Stimulated activated CD4-positive, alpha-beta T cell treated with anti-CD3 and anti-CD28 coated beads, Interleukin-2, amount 100 ng/mL, for 24 hours (primary cell): ENCODE data around the gene LTA4H.
"Not testable (repeated sequence)": the region's sequence is repeated elsewhere in the genome, so short reads cannot be mapped to it uniquely, and the experiment has no call there.

Experiments
- DNase-seq, 2 donors: peaks; one replicate each; pipeline ENCODE4 v3.0.0-alpha.2; 2020

Gene LTA4H

DNA sequence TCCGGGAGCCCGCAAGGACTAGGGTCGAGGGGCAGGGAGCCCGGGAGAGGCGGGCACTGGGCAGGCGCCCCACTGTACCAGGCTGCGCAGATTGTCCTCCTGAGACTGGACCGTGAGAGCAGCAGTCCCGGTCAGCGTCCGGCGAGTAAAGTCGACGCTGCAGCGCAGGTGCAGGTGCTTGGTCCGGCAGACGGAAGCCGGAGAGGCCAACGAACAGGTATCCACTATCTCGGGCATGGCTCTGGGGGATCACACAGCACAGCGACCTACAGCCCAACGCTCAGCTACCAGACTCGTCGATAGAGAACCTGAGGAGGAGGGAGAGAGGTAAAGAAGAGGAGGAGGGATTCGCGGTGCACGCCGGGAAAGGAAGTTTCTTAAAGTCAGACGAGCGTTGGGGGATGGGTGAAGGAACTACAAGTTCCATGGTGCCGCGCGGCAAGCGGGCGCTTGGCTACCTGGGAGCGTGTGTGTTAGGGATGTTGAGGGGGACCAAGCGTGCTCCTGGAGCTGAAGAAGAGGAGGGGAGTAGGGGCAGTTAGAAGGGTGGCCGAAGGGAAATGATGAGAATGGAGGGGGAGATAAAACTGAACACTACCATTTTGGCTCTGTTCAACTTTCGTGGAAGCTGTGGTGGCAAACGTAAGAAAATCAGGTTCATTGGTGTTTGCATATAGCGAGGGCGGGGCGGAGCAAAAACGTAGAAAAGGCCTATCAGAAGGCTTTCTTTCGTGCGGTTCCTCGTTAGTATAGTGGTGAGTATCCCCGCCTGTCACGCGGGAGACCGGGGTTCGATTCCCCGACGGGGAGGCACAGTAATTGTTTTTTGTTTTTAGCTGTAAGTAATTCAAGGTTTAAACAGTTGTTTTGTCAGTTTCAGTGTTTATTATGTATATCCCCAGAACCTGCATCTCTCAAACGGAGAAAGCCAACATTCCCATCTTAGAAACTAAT, at the start of gene LTA4H:
Gene LTA4H, minus strand, starts transcription at position 305 of the 954 bp plus-strand sequence. Its CDS starts 68 bp downstream, at position 237.
- DNase-seq: peak; percentile 94 to 96

DNA sequence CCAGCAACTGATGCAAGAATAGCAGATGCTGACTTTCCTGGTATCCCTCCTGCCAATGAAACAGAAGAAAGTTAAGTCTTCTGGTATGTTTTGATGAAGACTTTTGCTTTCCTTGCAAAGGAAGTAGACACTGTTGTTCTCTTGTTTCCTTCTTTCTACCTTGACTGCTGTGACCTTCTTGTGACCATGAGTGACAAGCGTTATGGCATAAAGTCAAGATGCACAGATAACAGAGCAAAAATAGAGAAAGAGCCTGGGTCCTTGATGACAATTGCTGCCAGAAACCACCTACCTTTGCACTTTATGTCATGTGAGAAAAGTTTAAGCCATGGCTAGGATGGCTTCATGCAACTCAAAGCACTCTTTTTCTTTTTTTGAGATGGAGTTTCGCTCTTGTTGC, 49.2 kb upstream of the LTA4H start:
- no peak for DNase-seq

DNA sequence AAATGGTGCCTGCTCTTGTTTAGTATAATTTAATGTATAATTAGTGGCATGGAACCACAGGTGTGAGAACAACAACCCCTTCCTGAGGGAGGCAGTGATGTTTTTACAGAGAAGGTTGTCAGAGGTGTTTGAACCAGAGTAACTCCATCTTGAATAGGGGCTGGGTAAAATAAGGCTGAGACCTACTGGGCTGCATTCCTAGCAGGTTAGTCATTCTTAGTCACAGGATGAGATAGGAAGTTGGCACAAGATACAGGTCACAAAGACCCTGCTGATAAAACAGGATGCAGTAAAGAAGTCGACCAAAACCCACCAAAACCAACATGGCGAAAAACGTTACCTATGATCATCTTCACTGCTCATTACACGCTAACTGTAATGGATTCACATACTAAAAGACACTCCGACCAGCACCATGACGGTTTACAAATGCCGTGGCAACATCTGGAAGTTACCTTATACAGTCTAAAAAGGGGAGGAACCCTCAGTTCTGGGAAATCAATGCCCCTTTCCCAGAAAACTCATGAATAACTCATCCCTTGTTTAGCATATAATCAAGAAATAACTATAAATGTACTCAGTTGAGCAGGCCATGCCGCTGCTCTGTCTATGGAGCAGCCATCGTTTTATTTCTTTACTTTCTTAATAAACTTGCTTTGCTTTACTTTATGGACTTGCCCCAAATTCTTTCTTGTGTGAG, 47.8 kb upstream of the LTA4H start:
- no peak for DNase-seq

DNA sequence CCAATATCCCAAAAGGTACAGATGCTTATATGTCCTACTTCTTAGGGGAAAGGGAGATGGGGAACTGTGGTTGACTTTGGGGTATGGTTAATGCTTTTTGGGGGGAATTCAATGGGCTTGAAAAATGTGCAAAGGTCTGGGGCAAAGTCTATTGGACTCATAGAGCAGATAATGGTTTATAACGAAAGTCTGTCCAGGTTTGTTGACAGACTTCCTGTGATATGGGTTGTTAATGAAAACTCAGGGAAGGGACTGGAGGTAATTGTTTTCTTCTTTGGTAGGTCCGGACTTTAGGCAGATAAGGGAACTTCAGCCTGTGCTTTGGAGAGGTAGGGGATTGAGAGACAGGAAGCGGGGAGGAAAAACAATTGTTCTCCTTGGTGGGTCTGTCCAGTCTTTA, 46.2 kb upstream of the LTA4H start:
- DNase-seq: no peak

DNA sequence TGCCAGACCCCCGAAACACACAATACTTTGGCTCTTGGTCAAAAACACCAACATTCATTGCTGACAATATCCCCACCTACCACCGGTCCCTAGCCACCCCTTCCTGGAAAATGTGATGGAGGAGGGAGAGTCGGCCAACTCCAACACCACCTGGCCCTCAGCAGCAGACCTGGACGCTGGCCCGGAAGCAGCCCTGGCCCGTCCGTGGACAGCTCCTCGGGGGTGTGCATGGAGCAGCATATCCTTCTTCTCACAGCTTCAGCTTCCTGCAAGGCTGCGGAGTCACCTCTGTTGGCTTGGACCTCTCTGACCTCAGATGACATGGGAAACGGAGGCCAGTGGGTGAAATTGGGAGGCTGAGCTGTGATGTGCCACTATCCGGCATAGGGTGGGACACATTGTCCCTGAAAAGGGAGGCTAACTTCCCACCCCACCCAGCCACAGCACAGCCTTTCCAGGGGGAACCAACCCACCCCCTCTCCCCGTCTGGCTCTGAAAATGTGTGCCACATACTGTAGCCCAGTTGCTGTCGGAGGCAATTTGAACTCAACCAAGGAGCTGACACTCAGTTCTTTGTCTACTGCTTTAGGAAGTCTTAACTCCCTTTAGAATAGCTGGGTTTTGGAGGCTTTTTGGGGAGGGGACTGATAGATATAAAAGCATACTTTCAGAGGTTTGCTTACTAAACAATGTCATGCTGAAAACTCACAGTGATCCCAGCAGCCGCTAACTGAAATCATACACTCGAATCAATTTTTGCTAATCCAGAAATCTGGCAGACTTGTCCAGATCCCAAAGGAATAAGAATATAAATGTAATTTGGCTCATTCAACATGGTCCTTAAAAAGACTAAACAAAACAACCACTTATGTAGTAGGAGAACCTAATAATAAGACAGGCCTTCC, 43.1 kb upstream of the LTA4H start:
- DNase-seq: no peak

DNA sequence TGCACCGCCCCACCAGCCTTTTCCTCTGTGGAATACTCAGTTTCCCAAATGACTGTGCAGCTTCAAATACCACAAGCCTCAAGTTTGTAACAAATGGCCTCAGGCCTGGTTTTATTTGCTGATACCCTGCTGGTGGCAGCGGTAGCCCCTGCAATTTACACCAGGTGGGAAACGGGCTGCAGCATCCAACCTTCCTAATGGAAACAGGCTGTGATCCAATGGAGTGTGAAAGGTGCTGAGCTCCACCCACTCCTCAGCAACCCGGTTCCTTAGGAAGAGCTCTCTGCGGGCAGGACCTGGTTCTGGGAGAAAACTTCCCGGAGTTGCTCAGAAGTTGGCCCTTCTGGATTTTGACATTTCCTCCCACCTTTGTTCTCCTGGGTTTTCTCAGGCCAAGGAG, 41.7 kb upstream of the LTA4H start:
- DNase-seq: no peak

DNA sequence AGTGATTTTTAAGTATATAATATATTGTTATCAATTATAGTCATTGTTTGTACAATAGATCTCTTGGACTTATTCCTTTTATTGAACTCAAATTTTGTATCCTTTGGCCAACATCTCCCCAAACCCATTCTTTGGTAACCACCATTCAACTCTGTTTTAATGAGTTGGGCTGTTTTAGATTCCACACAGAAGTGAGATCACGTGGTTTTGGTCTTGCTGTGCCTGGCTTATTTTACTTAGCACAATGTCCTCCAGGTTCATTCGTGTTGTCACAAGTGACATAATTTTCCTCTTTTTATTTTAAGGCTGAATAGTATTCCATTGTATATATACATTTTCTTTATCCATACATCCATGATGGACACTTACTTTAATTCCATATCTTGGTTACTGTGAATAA, 40.2 kb upstream of the LTA4H start:
- no peak for DNase-seq

DNA sequence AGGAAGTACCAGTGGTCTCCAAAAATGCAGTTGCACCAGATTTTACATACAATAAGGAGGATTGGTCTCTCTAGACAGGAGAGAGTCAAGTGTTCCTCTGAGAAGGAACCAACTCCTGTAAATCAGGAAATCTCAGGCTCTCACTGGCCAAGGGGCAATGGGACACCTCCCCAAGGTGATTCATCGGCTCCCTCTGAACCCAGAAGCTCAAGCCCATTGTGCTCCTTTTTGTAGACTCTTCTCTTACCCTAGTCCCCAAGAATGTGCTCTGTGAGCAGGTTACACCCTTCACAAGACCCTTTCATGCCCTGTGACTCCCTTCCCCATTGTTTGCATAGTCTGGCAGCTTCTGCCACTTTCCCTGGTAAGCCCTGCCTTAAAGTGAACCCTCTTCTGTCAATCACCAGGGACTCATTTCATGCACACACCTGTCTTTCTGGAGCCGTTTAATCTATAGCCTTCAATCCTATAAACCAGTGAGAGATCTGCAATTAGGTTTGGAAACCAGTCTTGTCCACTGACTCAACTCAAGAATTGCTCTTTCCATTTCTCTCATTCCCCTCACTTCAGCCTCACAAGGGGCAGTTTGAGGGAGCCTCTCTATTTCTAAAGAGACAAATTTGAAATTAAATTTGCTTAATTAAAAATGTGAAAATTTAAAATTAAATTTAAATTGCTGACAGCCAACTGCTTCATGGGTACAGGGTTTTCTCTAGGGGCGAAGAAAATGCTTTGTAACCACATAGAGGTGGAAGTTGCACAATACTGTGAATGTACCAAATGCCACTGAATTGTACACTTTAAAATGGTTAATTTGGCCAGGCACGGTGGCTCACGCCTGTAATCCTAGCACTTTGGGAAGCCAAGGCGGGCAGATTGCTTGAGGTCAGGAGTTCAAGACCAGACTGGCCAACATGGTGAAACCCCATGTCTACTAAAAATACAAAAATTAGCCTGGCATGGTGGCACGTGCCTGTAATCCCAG, 38.3 kb upstream of the LTA4H start:
- no peak for DNase-seq

DNA sequence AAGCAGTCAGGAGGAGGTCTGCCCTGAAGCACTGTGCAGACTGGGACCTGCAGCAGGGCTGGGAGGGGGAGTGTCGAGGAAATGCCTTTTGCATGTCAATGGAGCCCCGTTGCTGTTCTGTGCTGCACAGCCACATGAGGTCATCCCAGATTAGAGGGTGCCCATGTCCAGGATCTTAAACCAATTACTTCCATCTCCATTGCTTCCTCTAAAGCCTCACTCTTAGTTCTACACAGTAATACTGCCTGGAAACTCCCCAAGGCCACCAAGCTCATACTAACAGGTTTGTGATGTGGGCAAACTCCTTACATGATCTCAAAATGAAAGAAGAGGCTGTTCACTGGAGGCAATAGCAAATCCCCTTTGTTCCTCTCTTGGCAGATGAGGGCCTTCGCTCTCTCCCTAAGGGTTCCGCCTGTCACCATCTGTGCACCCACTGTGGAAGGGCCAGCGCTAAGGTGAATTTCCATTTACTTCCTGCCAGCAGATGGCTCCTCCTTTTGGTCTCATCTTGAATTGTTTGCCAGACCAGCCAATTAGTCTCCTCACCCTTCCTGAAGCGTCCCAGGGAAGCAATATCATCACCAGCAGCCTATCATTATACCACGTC, 35.4 kb upstream of the LTA4H start:
- no peak for DNase-seq

DNA sequence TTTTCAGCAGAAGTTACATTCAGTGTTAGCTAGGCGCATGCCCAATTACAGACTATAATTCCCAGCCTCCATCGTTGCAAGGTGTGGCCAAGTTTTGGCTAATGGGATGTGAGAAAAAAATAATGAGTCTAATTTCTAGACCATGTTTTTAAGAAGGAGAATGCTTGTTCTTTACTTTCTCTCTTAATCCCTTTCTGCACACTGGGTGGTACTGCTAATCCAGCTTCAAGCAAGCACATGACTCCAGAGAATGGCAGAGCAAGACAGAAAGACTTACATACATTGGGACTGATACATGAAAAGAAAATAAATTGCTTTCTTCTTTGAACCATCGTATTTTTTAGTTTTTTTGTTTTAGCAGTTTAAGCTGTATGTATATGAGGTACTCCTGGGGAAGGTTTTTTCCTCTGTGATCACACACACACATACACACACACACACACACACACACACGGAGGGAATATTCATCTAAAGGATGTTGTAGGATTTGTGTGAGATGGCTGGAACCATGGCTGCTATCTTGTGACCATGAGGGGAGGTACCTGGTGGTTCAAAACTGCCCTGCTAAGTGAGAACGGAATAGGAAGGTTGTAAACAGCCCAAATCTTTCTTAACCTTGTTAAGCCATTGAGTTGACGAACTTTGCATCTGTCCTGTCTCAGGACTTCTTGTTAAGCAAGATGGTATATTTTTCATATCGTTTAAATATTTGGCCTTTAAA, 34.3 kb upstream of the LTA4H start:
- no peak for DNase-seq

DNA sequence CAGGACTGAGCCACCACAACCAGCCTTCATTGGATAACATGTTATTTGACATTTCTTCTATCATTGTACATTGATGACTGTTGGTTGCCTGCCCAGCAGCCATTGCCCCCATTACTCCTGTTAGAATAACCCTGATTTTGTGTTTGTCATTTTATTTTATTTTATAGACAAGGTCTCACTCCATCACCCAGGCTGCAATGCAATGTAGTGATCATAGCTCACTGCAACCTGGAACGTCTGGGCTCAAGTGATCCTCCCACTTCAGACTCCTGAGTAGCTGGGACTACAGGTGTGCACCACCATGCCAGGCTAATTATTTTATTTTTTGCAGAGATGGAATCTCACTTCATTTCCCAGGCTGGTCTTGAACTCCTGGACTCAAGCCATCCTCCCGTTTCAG, 33.2 kb upstream of the LTA4H start:
- DNase-seq: no peak

DNA sequence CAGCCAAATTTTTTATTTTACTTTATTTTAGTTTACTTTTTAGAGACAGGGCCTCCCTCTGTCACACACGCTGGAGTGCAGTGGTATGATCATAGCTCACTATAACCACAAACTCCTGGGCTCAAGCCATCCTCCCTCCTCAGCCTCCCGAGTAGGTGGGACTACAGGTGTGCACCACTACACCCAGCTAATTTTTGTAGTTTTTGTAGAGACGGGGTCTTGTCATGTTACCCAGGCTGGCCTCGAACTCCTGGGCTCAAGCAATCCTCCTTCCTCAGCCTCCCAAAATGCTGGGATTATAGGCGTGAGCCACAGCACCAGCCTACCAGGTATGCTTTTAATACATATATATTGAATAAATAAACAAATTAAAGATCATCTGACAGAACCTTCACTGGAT, 32.7 kb upstream of the LTA4H start:
- no peak for DNase-seq

DNA sequence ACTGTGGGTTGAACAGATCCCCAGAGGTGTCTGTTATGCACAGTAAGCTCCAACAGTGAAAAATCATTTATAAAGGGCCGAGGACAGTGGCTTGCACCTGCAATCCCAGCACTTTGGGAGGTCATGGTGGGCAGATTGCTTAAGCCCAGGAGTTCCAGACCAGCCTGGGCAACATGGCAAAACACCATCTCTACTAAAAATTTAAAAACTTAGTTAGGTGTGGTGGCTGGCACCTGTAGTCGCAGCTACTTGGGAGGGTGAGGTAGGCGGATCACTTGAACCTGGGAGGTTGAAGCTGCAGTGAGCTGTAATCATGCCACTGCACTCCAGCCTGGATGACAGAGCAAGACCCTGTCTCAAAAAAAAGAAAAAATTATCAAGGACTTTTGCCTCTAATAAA, 30.4 kb upstream of the LTA4H start:
- DNase-seq: not testable (repeated sequence)

DNA sequence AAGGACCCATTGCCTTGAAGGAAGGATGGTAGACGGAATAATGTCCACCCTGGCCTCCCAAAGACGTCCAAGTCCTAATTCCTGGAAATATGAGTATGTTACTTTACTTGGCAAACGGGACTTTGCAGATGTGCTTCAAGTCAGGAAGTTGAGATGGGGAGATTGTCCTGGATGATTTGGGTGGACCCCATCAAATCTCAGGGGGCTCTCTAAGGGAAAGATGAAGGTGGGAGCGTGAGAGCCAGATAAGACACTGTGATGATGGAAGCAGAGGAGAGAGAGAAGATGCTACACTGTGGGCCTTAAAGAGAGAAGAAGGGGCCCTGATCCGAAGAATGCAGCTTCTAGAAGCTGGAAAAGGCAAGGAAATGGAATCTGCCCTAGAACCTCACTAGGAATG, 29.6 kb upstream of the LTA4H start:
- no peak for DNase-seq

DNA sequence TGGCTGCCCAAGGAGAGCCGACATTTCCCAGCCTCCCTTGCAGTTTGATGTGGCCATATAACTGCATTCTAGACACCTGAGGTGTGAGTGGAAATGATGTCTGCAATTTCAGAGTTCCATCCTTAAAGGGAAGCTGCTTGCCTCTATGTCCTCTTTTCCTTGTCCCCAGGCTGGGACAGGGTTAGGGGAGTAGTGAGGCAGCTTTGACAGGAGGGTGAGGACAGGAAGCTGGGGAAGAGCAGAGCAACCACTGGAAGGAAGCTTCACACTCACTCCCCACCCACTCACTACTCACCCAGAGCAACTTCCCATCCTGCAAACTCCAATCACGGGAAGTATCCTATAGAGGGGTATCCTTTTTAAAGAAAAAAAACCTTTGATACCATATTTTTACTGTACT, 28.9 kb upstream of the LTA4H start:
- no peak for DNase-seq

DNA sequence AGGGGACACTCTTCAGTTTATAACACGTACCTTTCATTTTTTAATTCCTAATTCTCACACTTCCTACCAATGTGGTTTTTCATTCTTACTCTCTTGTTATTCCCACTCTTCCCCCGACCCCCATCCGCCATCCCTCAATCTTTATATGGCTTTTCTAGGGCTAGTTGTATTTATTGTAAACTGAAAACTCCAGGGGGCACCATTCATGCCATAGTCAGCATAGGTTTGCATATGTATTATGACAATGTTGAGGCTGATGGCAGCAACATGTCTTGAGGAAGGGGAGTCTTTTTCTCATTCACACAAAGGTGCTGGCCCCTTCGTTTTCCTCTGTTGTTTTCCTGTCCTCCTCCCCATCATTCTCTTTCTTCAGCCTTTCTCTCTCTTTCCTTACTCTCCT, 27.7 kb upstream of the LTA4H start:
- no peak for DNase-seq

DNA sequence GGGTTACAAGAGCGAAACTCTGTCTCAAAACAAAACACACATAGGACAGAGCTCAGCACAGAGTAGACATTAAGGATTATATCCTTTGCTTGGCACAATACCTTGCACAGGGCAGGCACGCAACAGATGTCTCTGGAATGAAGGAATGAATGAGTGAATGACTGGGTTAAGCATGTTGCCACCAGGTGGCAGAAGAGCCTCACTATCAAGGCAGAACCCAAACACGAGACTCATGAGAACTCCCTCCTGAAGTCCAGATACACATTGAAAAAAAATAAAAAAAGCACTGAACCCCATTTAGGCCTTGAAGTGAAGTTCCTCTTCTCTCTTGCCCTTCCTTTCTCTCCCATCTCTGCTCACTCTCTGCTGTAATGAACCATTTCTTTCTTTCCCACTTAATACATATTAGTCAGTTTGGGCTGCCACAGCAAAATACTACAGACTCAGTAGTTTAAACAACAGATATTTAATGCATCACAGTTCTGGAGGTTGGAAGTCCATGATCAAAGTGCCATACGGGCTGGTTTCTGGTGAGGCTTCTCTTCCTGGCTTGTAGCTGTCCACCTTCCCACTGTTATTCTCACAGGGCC, 26.6 kb upstream of the LTA4H start:
- DNase-seq: peak; percentile 78 to 80

DNA sequence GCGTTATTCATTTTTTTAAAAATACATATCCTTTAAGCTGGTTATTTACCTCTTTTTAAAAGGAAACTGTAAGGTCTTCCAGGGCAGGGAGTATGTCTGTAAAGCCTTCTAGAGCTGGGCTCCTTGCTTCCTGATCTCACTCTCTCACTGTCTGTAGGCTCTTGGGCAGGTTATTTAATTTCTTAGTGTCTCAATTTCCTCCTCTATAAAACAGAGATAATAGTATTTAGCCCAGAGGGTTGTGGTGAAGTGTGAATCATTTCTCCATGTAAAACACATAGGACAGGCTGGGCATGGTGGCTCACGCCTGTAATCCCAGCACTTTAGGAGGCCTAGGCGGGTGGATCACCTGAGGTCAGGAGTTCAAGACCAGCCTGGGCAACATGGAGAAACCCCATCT, 25.9 kb upstream of the LTA4H start:
- no peak for DNase-seq

DNA sequence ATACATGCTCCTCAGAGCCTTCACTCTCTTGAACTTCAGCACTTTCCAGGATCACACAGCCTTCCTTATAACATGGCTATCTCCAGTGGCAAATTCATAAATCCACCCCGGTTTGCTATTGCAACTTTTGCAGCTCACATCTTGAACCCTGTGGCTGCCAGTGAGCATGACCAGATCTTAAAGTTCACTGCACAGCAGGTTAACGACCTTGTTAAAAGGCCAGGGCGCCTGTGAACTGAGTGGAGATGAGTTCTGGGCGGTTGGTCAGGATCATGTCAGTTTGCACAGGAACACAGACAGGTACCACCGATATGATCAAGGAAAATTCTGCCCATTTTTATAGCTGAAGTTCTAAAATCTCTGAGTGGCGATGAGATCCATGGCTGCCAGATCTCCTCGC, 24.7 kb upstream of the LTA4H start:
- no peak for DNase-seq

DNA sequence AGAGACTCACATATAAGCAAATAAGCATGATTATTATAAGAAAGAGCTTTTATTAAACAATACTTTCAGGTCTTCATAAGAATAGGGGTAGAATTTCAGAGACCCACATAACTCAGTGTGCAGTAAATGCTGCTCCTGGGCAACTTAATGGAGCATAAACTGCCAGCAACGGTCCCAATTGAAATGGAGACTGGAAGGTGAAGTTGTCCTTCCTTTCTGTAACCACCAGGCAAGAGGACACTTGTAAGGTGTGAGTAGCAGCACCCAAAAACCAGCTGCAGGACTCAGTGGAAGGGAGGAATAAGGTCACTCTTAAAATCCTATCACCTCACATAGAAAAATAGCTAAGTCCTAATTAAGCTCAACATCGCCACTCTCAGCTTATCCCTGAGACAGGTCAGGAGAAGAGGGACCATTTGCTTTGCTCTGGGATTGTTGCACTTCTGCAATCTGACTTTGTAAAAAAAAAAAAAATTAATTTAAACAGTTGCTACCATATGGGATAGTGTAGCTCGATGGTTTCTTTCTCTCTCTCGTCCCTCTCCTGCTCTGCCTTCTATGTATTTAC, 22.7 kb upstream of the LTA4H start:
- no peak for DNase-seq
